B cell (primary cell): Measurements from ENCODE around the gene PCYOX1L. TPM values are rescaled to one million over a fixed set of nuclear protein-coding genes. Genes with fewer than 3 reads are reported as not detected.

Source experiments
- ATAC-seq: fragments of 200-7000 bp; cut with Tn5 transposase; one replicate; pipeline ENCODE4 v1.10.0; 2021; ENCODE audit warnings: low read depth, mild to moderate bottlenecking, moderate number of reproducible peaks, moderate library complexity
- CTCF ChIA-PET: fragments of 350-600 bp; sonication (Branson Sonifier 250); formaldehyde crosslinking; loops from one replicate; lab custom pipeline; 2021; ENCODE audit warnings: antibody characterized with exemption, inconsistent platforms; lab: Charles Lee
- POLR2A ChIA-PET: fragments of 350-600 bp; sonication (Branson Sonifier 250); formaldehyde crosslinking; loops from one replicate; lab custom pipeline; 2021; ENCODE audit warnings: antibody characterized with exemption; lab: Charles Lee
- DNase-seq: peaks from one replicate; pipeline ENCODE4 v3.0.0; 2013
- H2AFZ ChIP-seq: 2 replicates; pipeline ENCODE4 v1.6.1; 2012; ENCODE audit warnings: mild to moderate bottlenecking, low read depth, low read length; ENCODE audit not compliant: insufficient read depth, poor library complexity, severe bottlenecking
- H3K27ac ChIP-seq, 2 donors: 1 replicate in 1 of 2; 2 replicates in 1 of 2; pipeline ENCODE4 v1.5.1; 2012 to 2013; ENCODE audit warnings: low read length in 2 of 2, mild to moderate bottlenecking in 2 of 2, moderate library complexity in 1 of 2
- H3K27me3 ChIP-seq, 4 experiments: fragments of 200-600 bp in 1 of 4; sonication (generic) in 1 of 4; replicated peaks in 1 of 4; 1 replicate in 2 of 4; 2 replicates in 2 of 4; pipeline versions ENCODE4 v1.6.1 to v1.7.0; 2013 to 2016; ENCODE audit warnings: low read length in 3 of 4, mild to moderate bottlenecking in 2 of 4, mixed read lengths in 1 of 4, moderate library complexity in 1 of 4; ENCODE audit not compliant: insufficient read depth in 4 of 4, control insufficient read depth in 3 of 4; ENCODE audit errors: control extremely low read depth in 1 of 4
- H3K36me3 ChIP-seq, 2 experiments: replicated peaks in 1 of 2; 1 replicate in 1 of 2; 2 replicates in 1 of 2; pipeline versions ENCODE4 v1.6.1 to v1.7.1; 2013; ENCODE audit warnings: low read length in 1 of 2; ENCODE audit not compliant: insufficient read depth in 2 of 2, control insufficient read depth in 1 of 2; ENCODE audit errors: control extremely low read depth in 1 of 2, extremely low read depth in 1 of 2
- H3K4me1 ChIP-seq, 2 donors: fragments of 200-600 bp in 1 of 2; sonication (generic) in 1 of 2; 1 replicate in 1 of 2; 2 replicates in 1 of 2; pipeline versions ENCODE4 v1.5.1 to v1.6.1; 2013 to 2017; ENCODE audit warnings: low read length in 2 of 2; ENCODE audit not compliant: control insufficient read depth in 2 of 2, insufficient read depth in 2 of 2
- H3K4me2 ChIP-seq: replicated peaks from 2 replicates; pipeline ENCODE3; 2012; ENCODE audit warnings: mild to moderate bottlenecking, low read depth, low read length; ENCODE audit not compliant: poor library complexity, severe bottlenecking
- H3K4me3 ChIP-seq, 5 experiments: fragments of 200-600 bp in 1 of 5; sonication (generic) in 1 of 5; 1 replicate in 3 of 5; 2 replicates in 2 of 5; pipeline versions ENCODE4 v1.5.1 to v1.7.0; 2011 to 2016; ENCODE audit warnings: low read length in 4 of 5, mild to moderate bottlenecking in 4 of 5, low read depth in 2 of 5, control low read depth in 1 of 5, moderate library complexity in 1 of 5; ENCODE audit not compliant: insufficient read depth in 1 of 5; ENCODE audit errors: control extremely low read depth in 1 of 5, extremely low read depth in 1 of 5
- H3K79me2 ChIP-seq: fragments of 200-600 bp; sonication (generic); one replicate; pipeline ENCODE4 v1.6.0; 2016; ENCODE audit warnings: low read length; ENCODE audit not compliant: control insufficient read depth, insufficient read depth
- H3K9ac ChIP-seq: fragments of 200-600 bp; sonication (generic); 2 replicates; pipeline ENCODE4 v1.6.1; 2017; ENCODE audit warnings: mild to moderate bottlenecking, low read length, moderate library complexity
- H3K9me3 ChIP-seq, 3 donors: one replicate each; pipeline versions ENCODE4 v1.6.1 to v1.7.1; 2013; ENCODE audit warnings: low read length in 2 of 3; ENCODE audit not compliant: control insufficient read depth in 2 of 3, insufficient read depth in 1 of 3; ENCODE audit errors: control extremely low read depth in 1 of 3
- H4K20me1 ChIP-seq: 2 replicates; pipeline ENCODE4 v1.6.0; 2012; ENCODE audit warnings: mild to moderate bottlenecking, low read length; ENCODE audit not compliant: insufficient read depth, control insufficient read depth, poor library complexity, severe bottlenecking
- H3K27ac Mint-ChIP-seq: one replicate; pipeline ENCODE4 v1.8.0; 2021; ENCODE audit warnings: mixed read lengths
- H3K27me3 Mint-ChIP-seq: one replicate; pipeline ENCODE4 v1.8.0; 2021; ENCODE audit warnings: mixed read lengths
- H3K4me1 Mint-ChIP-seq: one replicate; pipeline ENCODE4 v1.8.0; 2021; ENCODE audit warnings: mixed read lengths
- H3K4me3 Mint-ChIP-seq: one replicate; pipeline ENCODE4 v1.8.0; 2021; ENCODE audit warnings: mixed read lengths
- H3K9me3 Mint-ChIP-seq: one replicate; pipeline ENCODE4 v1.8.0; 2022; ENCODE audit warnings: mixed read lengths; ENCODE audit not compliant: insufficient read depth
- EZH2 ChIP-seq: IDR thresholded peaks from 2 replicates; pipeline ENCODE4 v1.6.1; 2012; ENCODE audit warnings: borderline replicate concordance, low read depth, mild to moderate bottlenecking, moderate library complexity, low read length; ENCODE audit not compliant: insufficient read depth, poor library complexity, severe bottlenecking
- WGBS: methylation state at CpG from one replicate; pipeline ENCODE4 v1.1.5; 2013; ENCODE audit warnings: missing lambda C conversion rate; ENCODE audit not compliant: insufficient coverage; 5-methylcytosine and 5-hydroxymethylcytosine counted together
- intact Hi-C: fragments of 100-400 bp; cut with micrococcal nuclease; formaldehyde crosslinking; loops from one replicate; pipeline ENCODE4 v1.10.0; 2022
- polyA plus RNA-seq: library from polyadenylated mRNA; depleted of rRNA; stranded (reverse); fragments of >200 nt; gene quantifications from 2 replicates; pipeline ENCODE4 v1.2.3, GENCODE V29; 2012
- total RNA-seq, 2 donors: library from RNA; stranded (reverse); fragments of 120-200 nt in 1 of 2; gene quantifications; 1 replicate in 1 of 2; 2 replicates in 1 of 2; pipeline versions ENCODE4 v1.2.3 to v1.2.4, GENCODE V29; 2013 to 2022
- TF ChIP-seq, protein P1 (sequence below): fragments of 200-600 bp; IDR thresholded peaks from one replicate; pipeline ENCODE4 v1.8.0; 2022; ENCODE audit warnings: antibody characterized with exemption, mild to moderate bottlenecking

The PCYOX1L gene
- total and polyA plus RNA-seq, 2 donors (not counting 1 experiment from before 2014, with no cell fraction given): 11.7 to 19.4 TPM

DNA sequence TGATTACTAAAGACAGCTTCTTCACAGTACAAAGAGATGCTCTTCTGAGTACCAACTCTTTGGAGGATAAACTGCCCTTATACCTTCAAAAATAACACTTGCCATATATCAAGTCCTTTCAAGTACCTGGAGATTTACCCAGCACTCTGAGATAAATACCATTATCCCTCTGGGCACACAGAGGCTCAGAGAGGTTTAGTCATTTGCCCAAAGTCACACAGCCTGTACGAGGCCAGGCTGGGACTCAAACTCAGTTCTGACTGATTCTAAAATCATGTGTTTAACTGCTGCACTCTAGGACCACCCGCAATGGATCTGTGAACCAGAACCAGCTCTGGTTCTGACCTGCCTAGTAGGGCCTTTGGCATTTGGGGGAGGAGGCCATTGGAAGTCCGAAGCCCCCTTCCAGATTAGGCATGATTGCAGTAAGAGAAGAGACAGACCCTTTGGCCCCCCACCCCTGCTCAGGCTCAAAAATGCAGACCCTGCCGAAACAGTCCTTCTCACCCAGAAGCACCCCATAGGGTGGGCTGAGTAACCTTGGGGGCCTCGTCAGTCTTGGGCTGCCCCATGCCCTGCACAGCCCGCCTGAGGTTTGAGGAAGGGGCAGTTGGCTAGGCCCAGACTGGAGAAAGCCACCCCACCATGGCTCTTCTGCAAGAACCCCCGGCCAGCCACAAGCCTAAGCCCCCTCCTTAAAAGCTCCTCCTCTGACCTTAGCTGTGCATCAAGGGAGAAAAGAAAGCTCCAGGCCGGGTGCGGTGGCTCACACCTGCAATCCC lies 54.1 kb downstream of the PCYOX1L start:
- H3K4me2 ChIP-seq: no peak overlapping the region
- Mint-ChIP-seq H3K27ac (no peak overlapping the region), H3K4me1 (no peaks in the 10 kb centered on the region), H3K9me3 (no peaks in the 10 kb centered on the region), H3K4me3 (no peak overlapping the region), H3K27me3 (peaks cover 10% of the 10 kb centered on the region)
- H4K20me1 ChIP-seq: no peaks in the 10 kb centered on the region
- POLR2A ChIA-PET: no interaction called here
- H2AFZ ChIP-seq: no peak overlapping the region
- intact Hi-C loops: no loop called here
- WGBS: 88% methylated on average over 3 of the region's 9 CpGs
- no peak overlapping the region for H3K9ac ChIP-seq
- H3K36me3 ChIP-seq: no peaks in the 10 kb centered on the region
- no peak for ATAC-seq
- H3K79me2 ChIP-seq: no peaks in the 10 kb centered on the region
- TF ChIP-seq, protein P1, sequence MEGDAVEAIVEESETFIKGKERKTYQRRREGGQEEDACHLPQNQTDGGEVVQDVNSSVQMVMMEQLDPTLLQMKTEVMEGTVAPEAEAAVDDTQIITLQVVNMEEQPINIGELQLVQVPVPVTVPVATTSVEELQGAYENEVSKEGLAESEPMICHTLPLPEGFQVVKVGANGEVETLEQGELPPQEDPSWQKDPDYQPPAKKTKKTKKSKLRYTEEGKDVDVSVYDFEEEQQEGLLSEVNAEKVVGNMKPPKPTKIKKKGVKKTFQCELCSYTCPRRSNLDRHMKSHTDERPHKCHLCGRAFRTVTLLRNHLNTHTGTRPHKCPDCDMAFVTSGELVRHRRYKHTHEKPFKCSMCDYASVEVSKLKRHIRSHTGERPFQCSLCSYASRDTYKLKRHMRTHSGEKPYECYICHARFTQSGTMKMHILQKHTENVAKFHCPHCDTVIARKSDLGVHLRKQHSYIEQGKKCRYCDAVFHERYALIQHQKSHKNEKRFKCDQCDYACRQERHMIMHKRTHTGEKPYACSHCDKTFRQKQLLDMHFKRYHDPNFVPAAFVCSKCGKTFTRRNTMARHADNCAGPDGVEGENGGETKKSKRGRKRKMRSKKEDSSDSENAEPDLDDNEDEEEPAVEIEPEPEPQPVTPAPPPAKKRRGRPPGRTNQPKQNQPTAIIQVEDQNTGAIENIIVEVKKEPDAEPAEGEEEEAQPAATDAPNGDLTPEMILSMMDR: no peak
- TF ChIP-seq EZH2: no peak
- DNase-seq: no peak
- CTCF ChIA-PET: no interaction called here
- peaks cover 0 to 4% (median 2%) of the 10 kb centered on the region in 4 experiments for H3K27me3 ChIP-seq
- no peaks in the 10 kb centered on the region for H3K4me1 ChIP-seq
- H3K4me3 ChIP-seq: no peak overlapping the region
- H3K9me3 ChIP-seq: no peaks in the 10 kb centered on the region
- H3K27ac ChIP-seq: no peak overlapping the region

GRCh38 chr5:149412783-149413476 lies 55.1 kb downstream of the PCYOX1L start:
- no peak for ATAC-seq

More at GRCh38 chr5:149412783-149413476, 55.1 kb downstream of the PCYOX1L start:
- CTCF ChIA-PET: no interaction called here
- H3K4me3 ChIP-seq: no peak overlapping the region
- peaks cover 0 to 5% (median 2%) of the 10 kb centered on the region in 4 experiments for H3K27me3 ChIP-seq
- no peaks in the 10 kb centered on the region for H3K79me2 ChIP-seq
- intact Hi-C loops: no loop called here
- H3K9ac ChIP-seq: no peak overlapping the region
- H3K36me3 ChIP-seq: no peaks in the 10 kb centered on the region
- H3K27ac Mint-ChIP-seq: no peak overlapping the region
- 93% methylated on average over 7 of the region's 8 CpGs for WGBS
- TF ChIP-seq, protein P1: no peak
- TF ChIP-seq EZH2: no peak
- no peaks in the 10 kb centered on the region for H3K4me1 ChIP-seq
- no peak overlapping the region for H3K4me2 ChIP-seq
- no peak overlapping the region for H3K27ac ChIP-seq
- no peaks in the 10 kb centered on the region for H3K4me1 Mint-ChIP-seq
- H3K9me3 ChIP-seq: no peaks in the 10 kb centered on the region
- DNase-seq: no peak
- no peaks in the 10 kb centered on the region for H4K20me1 ChIP-seq
- H3K27me3 Mint-ChIP-seq: peaks cover 14% of the 10 kb centered on the region
- H3K9me3 Mint-ChIP-seq: no peaks in the 10 kb centered on the region
- no peak overlapping the region for H2AFZ ChIP-seq
- no peak overlapping the region for H3K4me3 Mint-ChIP-seq
- POLR2A ChIA-PET: no interaction called here
